ENCODE data around the gene CDC42BPB.

- TF ChIP-seq CTCF (IDR thresholded peaks at IDR 0.05) (no peak), POLR2A (IDR thresholded peaks at IDR 0.05) (no peak)
Measured at GRCh38 chr14:102907303-102907844, 150.0 kb downstream of the CDC42BPB start.

All from Peyer's patch (tissue), 4 donors.